ENCODE results near the gene RNGTT. TPM values are rescaled to one million over a fixed set of nuclear protein-coding genes. Genes with fewer than 3 reads are reported as not detected.

RNGTT gene
- total RNA-seq, 1 donor = 24.9 TPM

- peak; percentile 58 for DNase-seq (ENCODE audit: low read depth)
- H3K4me3 ChIP-seq (ENCODE audit: low read depth, low read length) = no peak overlapping the region
- TF ChIP-seq, protein P1, sequence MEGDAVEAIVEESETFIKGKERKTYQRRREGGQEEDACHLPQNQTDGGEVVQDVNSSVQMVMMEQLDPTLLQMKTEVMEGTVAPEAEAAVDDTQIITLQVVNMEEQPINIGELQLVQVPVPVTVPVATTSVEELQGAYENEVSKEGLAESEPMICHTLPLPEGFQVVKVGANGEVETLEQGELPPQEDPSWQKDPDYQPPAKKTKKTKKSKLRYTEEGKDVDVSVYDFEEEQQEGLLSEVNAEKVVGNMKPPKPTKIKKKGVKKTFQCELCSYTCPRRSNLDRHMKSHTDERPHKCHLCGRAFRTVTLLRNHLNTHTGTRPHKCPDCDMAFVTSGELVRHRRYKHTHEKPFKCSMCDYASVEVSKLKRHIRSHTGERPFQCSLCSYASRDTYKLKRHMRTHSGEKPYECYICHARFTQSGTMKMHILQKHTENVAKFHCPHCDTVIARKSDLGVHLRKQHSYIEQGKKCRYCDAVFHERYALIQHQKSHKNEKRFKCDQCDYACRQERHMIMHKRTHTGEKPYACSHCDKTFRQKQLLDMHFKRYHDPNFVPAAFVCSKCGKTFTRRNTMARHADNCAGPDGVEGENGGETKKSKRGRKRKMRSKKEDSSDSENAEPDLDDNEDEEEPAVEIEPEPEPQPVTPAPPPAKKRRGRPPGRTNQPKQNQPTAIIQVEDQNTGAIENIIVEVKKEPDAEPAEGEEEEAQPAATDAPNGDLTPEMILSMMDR (IDR thresholded peaks at IDR 0.05; ENCODE audit: insufficient read depth, low read length) = no peak
These were observed 322.1 kb downstream of the RNGTT start for GRCh38 chr6:88641178-88641903.

DNA sequence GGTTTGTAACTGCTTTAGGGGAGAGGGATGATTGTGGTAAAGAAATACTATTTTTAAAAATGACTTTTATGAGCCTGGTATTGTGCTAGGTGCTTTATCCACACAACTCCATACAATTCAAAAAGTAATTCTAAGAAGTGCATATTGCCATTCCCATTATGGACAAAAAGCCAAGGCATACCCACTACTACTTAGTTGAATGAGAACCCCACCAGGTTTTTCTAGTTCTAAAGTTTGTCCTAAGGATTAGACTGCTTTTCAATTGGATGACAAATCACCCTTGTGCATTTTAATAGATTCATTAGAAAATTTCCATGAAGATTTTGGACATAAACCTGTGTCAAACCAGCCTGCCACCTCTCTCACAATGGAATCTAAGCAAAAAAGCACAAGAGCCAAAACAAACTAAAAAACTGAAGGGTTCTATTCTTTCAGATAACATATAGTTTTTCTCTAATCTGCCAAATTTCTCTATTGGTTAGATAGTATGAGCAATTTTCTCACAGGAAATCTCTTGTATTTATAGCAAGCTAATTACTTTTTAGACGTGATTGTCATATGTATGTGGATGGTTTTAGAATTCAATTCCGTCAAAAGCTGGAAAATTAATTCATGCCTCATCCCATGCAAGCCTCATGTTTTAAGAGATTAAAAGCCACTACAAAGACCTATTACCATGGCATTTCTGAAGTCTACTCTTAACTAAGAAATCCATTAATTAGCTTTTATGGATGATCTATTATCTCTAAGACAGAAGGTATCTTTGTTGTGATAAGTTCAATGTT lies 325.5 kb downstream of the RNGTT start:
- no peak for DNase-seq (ENCODE audit: low read depth)

DNA sequence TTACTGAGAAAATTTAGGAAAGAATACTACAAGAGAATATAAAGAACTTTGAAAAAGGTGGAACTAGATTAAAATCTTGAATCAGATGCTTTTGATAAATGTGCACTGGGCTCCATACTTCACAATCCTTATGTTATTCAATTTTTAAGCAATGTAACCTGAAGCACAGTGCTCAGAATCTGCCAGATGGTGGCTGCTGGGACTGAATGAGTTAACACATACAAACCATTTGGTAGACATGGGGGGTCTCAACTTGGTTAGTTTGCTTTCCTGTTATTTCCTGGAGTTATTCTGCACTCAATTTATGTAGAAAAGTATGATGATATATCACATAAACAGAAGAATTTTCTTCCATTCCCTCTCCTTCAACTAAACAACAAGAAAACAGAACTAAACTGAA lies 326.5 kb downstream of the RNGTT start:
- no peak overlapping the region for H3K4me3 ChIP-seq (ENCODE audit: low read depth, low read length)
- TF ChIP-seq, protein P1 (IDR thresholded peaks at IDR 0.05; ENCODE audit: insufficient read depth, low read length) = no peak
- DNase-seq (ENCODE audit: low read depth) = no peak

More for the DNA sequence above, 325.5 kb downstream of the RNGTT start:
- TF ChIP-seq, protein P1 (IDR thresholded peaks at IDR 0.05; ENCODE audit: insufficient read depth, low read length) = no peak
- H3K4me3 ChIP-seq (ENCODE audit: low read depth, low read length) = no peak overlapping the region

GRCh38 chr6:88633782-88634181 lies 329.6 kb downstream of the RNGTT start:
- DNase-seq (ENCODE audit: low read depth) = no peak
- TF ChIP-seq, protein P1 (IDR thresholded peaks at IDR 0.05; ENCODE audit: insufficient read depth, low read length) = no peak
- no peak overlapping the region for H3K4me3 ChIP-seq (ENCODE audit: low read depth, low read length)

- TF ChIP-seq, protein P1 (IDR thresholded peaks at IDR 0.05; ENCODE audit: insufficient read depth, low read length) = no peak
- no peak overlapping the region for H3K4me3 ChIP-seq (ENCODE audit: low read depth, low read length)
- no peak for DNase-seq (ENCODE audit: low read depth)
These were observed 331.6 kb downstream of the RNGTT start for GRCh38 chr6:88631830-88632229.

- TF ChIP-seq, protein P1 (IDR thresholded peaks at IDR 0.05; ENCODE audit: insufficient read depth, low read length) = no peak
- DNase-seq (ENCODE audit: low read depth) = no peak
These were observed 333.5 kb downstream of the RNGTT start for GRCh38 chr6:88629838-88630494.

More at GRCh38 chr6:88629838-88630494, 333.5 kb downstream of the RNGTT start:
- no peak overlapping the region for H3K4me3 ChIP-seq (ENCODE audit: low read depth, low read length)

Data from fibroblast of the aortic adventitia (primary cell).